HG03175 (cell line): ENCODE results near the gene CNNM4.
"Not testable (repeated sequence)": the region's sequence is repeated elsewhere in the genome, so short reads cannot be mapped to it uniquely, and the experiment has no call there.

Experiments
- ATAC-seq: cut with Tn5 transposase; IDR thresholded peaks from one replicate; pipeline ENCODE4 v1.9.1; 2021; ENCODE audit warnings: mild to moderate bottlenecking, moderate library complexity; ENCODE audit not compliant: unreplicated experiment

Gene CNNM4

GRCh38 chr2:96792772-96793749 lies 32.4 kb downstream of the CNNM4 start:
- ATAC-seq = no peak

GRCh38 chr2:96795076-96795475 lies 34.4 kb downstream of the CNNM4 start:
- no peak for ATAC-seq

- ATAC-seq = not testable (repeated sequence)
Measured at GRCh38 chr2:96796497-96796896, 35.8 kb downstream of the CNNM4 start.

GRCh38 chr2:96797066-96797625 lies 36.4 kb downstream of the CNNM4 start:
- ATAC-seq = no peak

GRCh38 chr2:96798733-96799622 lies 38.3 kb downstream of the CNNM4 start:
- no peak for ATAC-seq

GRCh38 chr2:96799623-96799935 lies 38.9 kb downstream of the CNNM4 start:
- no peak for ATAC-seq

- peak; percentile 14 for ATAC-seq
Measured at GRCh38 chr2:96800061-96801004, 39.6 kb downstream of the CNNM4 start.

- peak; percentile 80 for ATAC-seq
Measured at GRCh38 chr2:96801005-96801785, 40.5 kb downstream of the CNNM4 start.

- peak; percentile 35 for ATAC-seq
Measured at GRCh38 chr2:96801786-96802595, 41.3 kb downstream of the CNNM4 start.

GRCh38 chr2:96802721-96803120 lies 42.0 kb downstream of the CNNM4 start:
- ATAC-seq = no peak

- ATAC-seq = no peak
Measured at GRCh38 chr2:96804986-96805385, 44.3 kb downstream of the CNNM4 start.

GRCh38 chr2:96805946-96806345 lies 45.2 kb downstream of the CNNM4 start:
- not testable (repeated sequence) for ATAC-seq

GRCh38 chr2:96806468-96807126 lies 45.9 kb downstream of the CNNM4 start:
- peak; percentile 68 for ATAC-seq

GRCh38 chr2:96807127-96807471 lies 46.4 kb downstream of the CNNM4 start:
- ATAC-seq = no peak

- ATAC-seq = no peak
Measured at GRCh38 chr2:96808176-96808837, 47.6 kb downstream of the CNNM4 start.

GRCh38 chr2:96809216-96809882 lies 48.6 kb downstream of the CNNM4 start:
- no peak for ATAC-seq
